Smooth muscle cell (in vitro differentiated cells): Measurements from ENCODE around the gene XPR1. TPM values are rescaled to one million over a fixed set of nuclear protein-coding genes. Genes with fewer than 3 reads are reported as not detected.

Experiments
- DNase-seq: peaks from one replicate; lab custom pipeline; 2025; ENCODE audit not compliant: unreplicated experiment; lab: John Stamatoyannopoulos, UW
- H2AFZ ChIP-seq: fragments of 200-600 bp; sonication (generic); 2 replicates; pipeline ENCODE4 v1.6.0; 2016; ENCODE audit warnings: antibody characterized with exemption, low read depth, mild to moderate bottlenecking
- H3F3A ChIP-seq: fragments of 200-600 bp; sonication (generic); 2 replicates; pipeline ENCODE4 v1.6.0; 2017; ENCODE audit warnings: antibody characterized with exemption, low read depth
- H3K27ac ChIP-seq: fragments of 200-600 bp; sonication (generic); 2 replicates; pipeline ENCODE4 v1.5.1; 2016; ENCODE audit warnings: low read depth, mild to moderate bottlenecking
- H3K27me3 ChIP-seq: fragments of 200-600 bp; sonication (generic); 2 replicates; pipeline ENCODE4 v1.6.1; 2016; ENCODE audit warnings: low read depth, mild to moderate bottlenecking
- H3K36me3 ChIP-seq: fragments of 200-600 bp; sonication (generic); 2 replicates; pipeline ENCODE4 v1.5.1; 2016; ENCODE audit warnings: low read depth
- H3K4me1 ChIP-seq: fragments of 200-600 bp; sonication (generic); 2 replicates; pipeline ENCODE4 v1.5.1; 2016; ENCODE audit warnings: low read depth
- H3K4me2 ChIP-seq: fragments of 200-600 bp; sonication (generic); 2 replicates; pipeline ENCODE4 v1.6.0; 2016; ENCODE audit warnings: mild to moderate bottlenecking
- H3K4me3 ChIP-seq: fragments of 200-600 bp; sonication (generic); 2 replicates; pipeline ENCODE4 v1.5.1; 2016; ENCODE audit warnings: mild to moderate bottlenecking
- H3K79me2 ChIP-seq: fragments of 200-600 bp; sonication (generic); 2 replicates; pipeline ENCODE4 v1.6.0; 2016; ENCODE audit warnings: low read depth, mild to moderate bottlenecking
- H3K9ac ChIP-seq: fragments of 200-600 bp; sonication (generic); 2 replicates; pipeline ENCODE4 v1.6.0; 2016; ENCODE audit warnings: low read depth
- H3K9me3 ChIP-seq: fragments of 200-600 bp; sonication (generic); replicated peaks from 2 replicates; pipeline ENCODE4 v1.5.1; 2016; ENCODE audit warnings: low read depth
- H4K20me1 ChIP-seq: fragments of 200-600 bp; sonication (generic); 2 replicates; pipeline ENCODE4 v1.6.0; 2016; ENCODE audit warnings: low read depth
- CTCF ChIP-seq: fragments of 200-600 bp; sonication (generic); IDR thresholded peaks from 2 replicates; pipeline ENCODE4 v1.5.1; 2017; ENCODE audit warnings: borderline replicate concordance, mild to moderate bottlenecking, antibody characterized with exemption; ENCODE audit not compliant: insufficient read depth, poor library complexity, severe bottlenecking
- WGBS: methylation state at CpG from one replicate; pipeline ENCODE4 v1.1.7; 2016; ENCODE audit warnings: low lambda C conversion rate; 5-methylcytosine and 5-hydroxymethylcytosine counted together
- polyA plus RNA-seq: library from polyadenylated mRNA; unstranded; fragments of >200 nt; fragmentation: Nextera tagmentation; extraction: Ambion mirVana; gene quantifications from 2 replicates; pipeline ENCODE4 v1.2.1, GENCODE V29; 2016
- total RNA-seq: library from RNA; depleted of rRNA; stranded (reverse); fragments of >200 nt; gene quantifications from 2 replicates; pipeline ENCODE4 v1.2.3, GENCODE V29; 2014

The XPR1 gene
- total and polyA plus RNA-seq, 2 experiments from 2014 or later, result 9.5 to 27.6 TPM

DNA sequence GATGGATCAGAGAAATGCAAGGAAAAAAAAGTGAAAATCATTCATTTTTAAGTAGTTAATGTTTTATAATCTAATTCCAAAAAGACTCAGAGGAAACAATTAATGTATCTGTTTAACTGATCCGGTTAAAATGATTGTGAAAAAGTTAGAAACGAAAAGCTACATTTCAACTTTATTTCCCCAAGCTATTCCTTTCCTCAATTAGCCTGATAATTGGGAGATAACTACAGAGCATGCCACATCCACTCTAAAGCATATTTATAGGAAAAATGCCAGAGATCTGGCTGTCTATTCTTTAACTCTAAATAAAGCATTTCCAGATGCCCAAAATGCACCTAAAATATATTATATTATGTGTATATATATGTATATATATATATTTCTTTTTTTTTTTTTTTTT lies 35.9 kb upstream of the XPR1 start:
- no peak for DNase-seq
- Histone ChIP-seq H3K4me3 (no peak overlapping the region), H3K4me2 (no peak overlapping the region), H3K9me3 (no peaks in the 10 kb centered on the region), H4K20me1 (no peaks in the 10 kb centered on the region), H3K9ac (no peak overlapping the region), H3K27ac (no peak overlapping the region), H3K36me3 (no peaks in the 10 kb centered on the region), H2AFZ (no peak overlapping the region), H3K79me2 (no peaks in the 10 kb centered on the region), H3K4me1 (peaks cover 18% of the 10 kb centered on the region), H3K27me3 (peaks cover 21% of the 10 kb centered on the region), H3F3A (no peaks in the 10 kb centered on the region)
- WGBS, result 84% methylated on average over 2 of the region's 2 CpGs
- no peak for TF ChIP-seq CTCF

DNA sequence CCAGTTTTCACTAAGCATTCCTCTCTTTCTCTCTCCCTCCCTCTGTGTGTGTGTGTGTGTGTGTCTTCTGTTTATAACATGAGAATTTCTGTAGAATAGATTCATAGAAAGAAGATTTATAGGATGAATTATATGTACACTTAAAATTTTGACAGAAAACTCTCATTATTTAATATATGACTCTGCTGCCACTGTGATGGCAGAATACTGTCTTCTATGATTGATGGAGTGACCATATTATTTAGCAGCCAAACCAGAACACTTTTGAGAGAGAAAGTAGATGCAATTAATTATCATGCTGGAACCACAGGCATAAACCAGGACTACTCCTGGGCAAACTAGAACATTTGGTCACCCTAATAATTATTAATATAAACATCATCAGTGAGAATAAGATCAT lies 34.3 kb upstream of the XPR1 start:
- peaks cover 35% of the 10 kb centered on the region for H3K27me3 ChIP-seq
- no peak overlapping the region for H3K4me2 ChIP-seq
- no peak overlapping the region for H3K4me3 ChIP-seq
- H3K4me1 ChIP-seq, result peaks cover 18% of the 10 kb centered on the region
- TF ChIP-seq CTCF, result no peak
- no peaks in the 10 kb centered on the region for H3K79me2 ChIP-seq
- H4K20me1 ChIP-seq, result no peaks in the 10 kb centered on the region
- no peaks in the 10 kb centered on the region for H3F3A ChIP-seq
- H2AFZ ChIP-seq, result no peak overlapping the region
- no peaks in the 10 kb centered on the region for H3K9me3 ChIP-seq
- no peak overlapping the region for H3K9ac ChIP-seq
- DNase-seq, result no peak
- H3K36me3 ChIP-seq, result no peaks in the 10 kb centered on the region
- no peak overlapping the region for H3K27ac ChIP-seq

DNA sequence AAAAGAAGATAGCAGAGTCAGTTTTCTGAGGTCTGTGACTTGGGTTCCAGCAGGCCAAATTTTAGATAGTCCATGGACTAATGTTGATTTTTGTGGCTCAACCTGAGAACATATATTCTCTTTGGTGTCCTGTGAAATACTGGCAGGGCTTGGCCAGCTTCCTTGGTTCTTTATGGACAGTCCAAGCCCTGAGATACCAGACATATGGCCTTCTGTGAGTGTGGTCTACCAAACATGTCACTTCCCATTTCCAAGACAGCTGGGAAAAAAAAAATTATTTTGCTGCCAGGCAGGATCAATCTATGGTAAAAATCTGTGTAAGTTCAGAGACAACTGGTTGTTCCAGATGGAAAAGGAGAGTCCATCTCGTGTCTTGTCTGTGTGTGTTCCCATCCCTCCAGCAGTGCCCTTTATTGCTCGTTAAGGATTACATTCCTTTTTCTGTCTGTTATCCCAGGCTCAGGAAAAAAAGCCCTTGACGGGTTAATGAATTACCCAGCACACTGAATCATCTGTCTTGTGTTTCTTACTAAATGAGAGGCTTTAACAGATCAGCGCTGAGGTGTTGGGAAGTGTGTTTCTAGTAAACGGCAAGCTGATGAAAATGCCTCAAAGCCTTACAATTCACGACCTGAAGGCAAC lies 33.4 kb upstream of the XPR1 start:
- TF ChIP-seq CTCF, result no peak
- Histone ChIP-seq H2AFZ (no peak overlapping the region), H3K9ac (no peak overlapping the region), H3K4me1 (peaks cover 18% of the 10 kb centered on the region), H3K9me3 (no peaks in the 10 kb centered on the region), H3K36me3 (no peaks in the 10 kb centered on the region), H3K4me3 (no peak overlapping the region), H4K20me1 (no peaks in the 10 kb centered on the region), H3K79me2 (no peaks in the 10 kb centered on the region), H3F3A (no peaks in the 10 kb centered on the region), H3K27ac (no peak overlapping the region), H3K4me2 (peak overlapping the region; percentile 55), H3K27me3 (peaks cover 36% of the 10 kb centered on the region)
- DNase-seq, result no peak
- WGBS, result 6% methylated on average over 6 of the region's 6 CpGs

DNA sequence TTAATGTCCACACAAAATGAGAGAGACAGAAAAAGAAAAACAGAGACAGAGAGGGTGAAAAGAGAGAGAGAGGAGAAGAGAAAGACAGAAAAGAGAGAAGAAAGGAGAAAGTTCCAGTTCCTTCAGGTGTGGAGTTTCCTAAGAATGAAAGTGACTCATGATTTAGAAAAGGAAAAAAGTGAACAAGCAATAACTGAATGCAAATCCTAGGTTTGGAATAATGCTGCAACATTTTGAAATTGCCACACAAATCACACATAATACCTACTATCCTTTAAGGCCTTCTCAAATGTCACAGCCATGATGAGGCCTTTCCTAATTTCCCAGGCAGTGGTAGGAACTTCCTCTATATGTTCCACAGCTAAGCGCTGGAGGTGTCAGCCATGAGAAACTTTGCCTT lies 31.5 kb upstream of the XPR1 start:
- Histone ChIP-seq H3F3A (no peaks in the 10 kb centered on the region), H2AFZ (no peak overlapping the region), H3K4me1 (peaks cover 12% of the 10 kb centered on the region), H3K79me2 (no peaks in the 10 kb centered on the region), H3K36me3 (no peaks in the 10 kb centered on the region), H3K9ac (no peak overlapping the region), H3K27ac (no peak overlapping the region), H3K4me3 (no peak overlapping the region), H3K9me3 (no peaks in the 10 kb centered on the region), H3K4me2 (no peak overlapping the region), H3K27me3 (peaks cover 35% of the 10 kb centered on the region), H4K20me1 (no peaks in the 10 kb centered on the region)
- no peak for TF ChIP-seq CTCF
- no peak for DNase-seq
- WGBS, result 97% methylated on average over 1 of the region's 1 CpG
